ENCODE data around the gene PPP6R2. TPM values are rescaled to one million over a fixed set of nuclear protein-coding genes. Genes with fewer than 3 reads are reported as not detected.

The PPP6R2 gene, protein sequence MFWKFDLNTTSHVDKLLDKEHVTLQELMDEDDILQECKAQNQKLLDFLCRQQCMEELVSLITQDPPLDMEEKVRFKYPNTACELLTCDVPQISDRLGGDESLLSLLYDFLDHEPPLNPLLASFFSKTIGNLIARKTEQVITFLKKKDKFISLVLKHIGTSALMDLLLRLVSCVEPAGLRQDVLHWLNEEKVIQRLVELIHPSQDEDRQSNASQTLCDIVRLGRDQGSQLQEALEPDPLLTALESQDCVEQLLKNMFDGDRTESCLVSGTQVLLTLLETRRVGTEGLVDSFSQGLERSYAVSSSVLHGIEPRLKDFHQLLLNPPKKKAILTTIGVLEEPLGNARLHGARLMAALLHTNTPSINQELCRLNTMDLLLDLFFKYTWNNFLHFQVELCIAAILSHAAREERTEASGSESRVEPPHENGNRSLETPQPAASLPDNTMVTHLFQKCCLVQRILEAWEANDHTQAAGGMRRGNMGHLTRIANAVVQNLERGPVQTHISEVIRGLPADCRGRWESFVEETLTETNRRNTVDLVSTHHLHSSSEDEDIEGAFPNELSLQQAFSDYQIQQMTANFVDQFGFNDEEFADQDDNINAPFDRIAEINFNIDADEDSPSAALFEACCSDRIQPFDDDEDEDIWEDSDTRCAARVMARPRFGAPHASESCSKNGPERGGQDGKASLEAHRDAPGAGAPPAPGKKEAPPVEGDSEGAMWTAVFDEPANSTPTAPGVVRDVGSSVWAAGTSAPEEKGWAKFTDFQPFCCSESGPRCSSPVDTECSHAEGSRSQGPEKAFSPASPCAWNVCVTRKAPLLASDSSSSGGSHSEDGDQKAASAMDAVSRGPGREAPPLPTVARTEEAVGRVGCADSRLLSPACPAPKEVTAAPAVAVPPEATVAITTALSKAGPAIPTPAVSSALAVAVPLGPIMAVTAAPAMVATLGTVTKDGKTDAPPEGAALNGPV
- 22.9 TPM for polyA plus RNA-seq (2012; ENCODE audit: low read depth, missing spikeins)

GRCh38 chr22:50342651-50343540 is at the start of gene PPP6R2:
Gene PPP6R2 (plus strand): TSS chr22:50343327. CDS start chr22:50393909, 50,582 bp downstream.
- 0 out of 2 replicates have a peak, but pooled peaks have one; percentile 29 for TF ChIP-seq POLR2A (IDR thresholded peaks at IDR 0.05; ENCODE audit: low read depth, low read length)
- no peak for TF ChIP-seq PAX5 (IDR thresholded peaks at IDR 0.05; ENCODE audit: insufficient read depth, low read length, severe bottlenecking)
- TF ChIP-seq SPI1 (IDR thresholded peaks at IDR 0.05; ENCODE audit: low read depth, low read length) = no peak
- TF ChIP-seq TAF1 (IDR thresholded peaks at IDR 0.05; ENCODE audit: low read depth, low read length) = peak; percentile 57; the same call in 1 of the 2 replicates
- TF ChIP-seq POLR2AphosphoS5 (IDR thresholded peaks at IDR 0.05; ENCODE audit: low read depth, low read length) = 0 out of 2 replicates have a peak, but pooled peaks have one; percentile 41
- TF ChIP-seq POU2F2 (IDR thresholded peaks at IDR 0.05; ENCODE audit: low read depth, low read length) = 0 out of 2 replicates have a peak, but pooled peaks have one; percentile 23
- DNase-seq (ENCODE audit: insufficient read length, low spot score) (peak; percentile 80), FAIRE-seq (peak; percentile 74)

DNA sequence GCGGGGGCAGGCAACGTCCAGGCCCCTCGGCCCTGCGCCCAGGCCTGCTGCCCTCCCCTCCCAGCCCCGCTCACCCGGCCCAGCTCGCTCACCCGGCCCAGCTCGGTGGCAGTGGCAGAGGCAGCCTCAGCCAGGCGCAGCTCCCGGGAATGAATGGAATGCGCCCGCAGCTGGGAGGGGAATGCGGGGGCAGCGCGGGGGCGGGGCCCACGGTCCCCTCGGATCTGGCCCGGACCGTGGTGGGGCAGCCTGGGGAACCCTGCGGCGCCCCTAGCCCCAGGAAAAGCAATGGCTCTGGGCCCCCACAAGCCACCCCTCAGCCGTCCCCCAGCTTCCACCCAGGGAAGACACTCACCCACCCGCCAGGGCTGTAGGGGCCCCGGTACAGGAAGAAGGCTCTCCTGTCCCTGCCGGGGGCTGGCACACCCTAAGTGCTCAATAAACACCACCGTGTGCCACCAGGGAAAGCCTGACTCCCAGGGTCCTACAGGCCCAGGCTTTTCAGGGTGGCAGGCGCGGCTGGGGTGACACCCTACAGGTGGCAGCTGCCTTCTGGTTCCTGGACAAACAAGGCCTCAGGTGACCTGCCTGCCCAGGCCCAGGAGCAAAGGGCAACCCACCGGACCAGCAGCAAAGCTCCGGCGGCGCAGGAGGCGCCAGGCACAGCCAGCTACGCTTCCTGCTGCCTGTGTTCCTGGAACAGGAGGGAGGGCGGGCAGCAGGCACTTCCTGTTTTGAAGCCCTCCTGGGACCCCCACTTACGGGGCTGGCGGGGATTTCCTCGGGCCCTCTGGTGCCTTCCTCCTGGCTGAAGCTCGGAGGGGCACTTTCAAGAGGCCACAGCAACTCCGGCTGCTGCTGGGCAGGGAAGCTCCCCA is 49.4 kb upstream of the PPP6R2 start:
- no peak for FAIRE-seq
- no peak for TF ChIP-seq POLR2AphosphoS5 (IDR thresholded peaks at IDR 0.05; ENCODE audit: low read depth, low read length)
- TF ChIP-seq POU2F2 (IDR thresholded peaks at IDR 0.05; ENCODE audit: low read depth, low read length) = no peak
- TF ChIP-seq SPI1 (IDR thresholded peaks at IDR 0.05; ENCODE audit: low read depth, low read length) = peak; percentile 64

GRCh38 chr22:50294319-50294656 is 48.8 kb upstream of the PPP6R2 start:
- DNase-seq (ENCODE audit: insufficient read length, low spot score) (no peak), FAIRE-seq (peak; percentile 57)
- TF ChIP-seq POLR2AphosphoS5 (IDR thresholded peaks at IDR 0.05; ENCODE audit: low read depth, low read length) (no peak), POU2F2 (IDR thresholded peaks at IDR 0.05; ENCODE audit: low read depth, low read length) (no peak), SPI1 (IDR thresholded peaks at IDR 0.05; ENCODE audit: low read depth, low read length) (no peak), PAX5 (IDR thresholded peaks at IDR 0.05; ENCODE audit: insufficient read depth, low read length, severe bottlenecking) (no peak), POLR2A (IDR thresholded peaks at IDR 0.05; ENCODE audit: low read depth, low read length) (no peak), TAF1 (IDR thresholded peaks at IDR 0.05; ENCODE audit: low read depth, low read length) (no peak)

More for the DNA sequence above, 49.4 kb upstream of the PPP6R2 start:
- DNase-seq (ENCODE audit: insufficient read length, low spot score) = no peak

DNA sequence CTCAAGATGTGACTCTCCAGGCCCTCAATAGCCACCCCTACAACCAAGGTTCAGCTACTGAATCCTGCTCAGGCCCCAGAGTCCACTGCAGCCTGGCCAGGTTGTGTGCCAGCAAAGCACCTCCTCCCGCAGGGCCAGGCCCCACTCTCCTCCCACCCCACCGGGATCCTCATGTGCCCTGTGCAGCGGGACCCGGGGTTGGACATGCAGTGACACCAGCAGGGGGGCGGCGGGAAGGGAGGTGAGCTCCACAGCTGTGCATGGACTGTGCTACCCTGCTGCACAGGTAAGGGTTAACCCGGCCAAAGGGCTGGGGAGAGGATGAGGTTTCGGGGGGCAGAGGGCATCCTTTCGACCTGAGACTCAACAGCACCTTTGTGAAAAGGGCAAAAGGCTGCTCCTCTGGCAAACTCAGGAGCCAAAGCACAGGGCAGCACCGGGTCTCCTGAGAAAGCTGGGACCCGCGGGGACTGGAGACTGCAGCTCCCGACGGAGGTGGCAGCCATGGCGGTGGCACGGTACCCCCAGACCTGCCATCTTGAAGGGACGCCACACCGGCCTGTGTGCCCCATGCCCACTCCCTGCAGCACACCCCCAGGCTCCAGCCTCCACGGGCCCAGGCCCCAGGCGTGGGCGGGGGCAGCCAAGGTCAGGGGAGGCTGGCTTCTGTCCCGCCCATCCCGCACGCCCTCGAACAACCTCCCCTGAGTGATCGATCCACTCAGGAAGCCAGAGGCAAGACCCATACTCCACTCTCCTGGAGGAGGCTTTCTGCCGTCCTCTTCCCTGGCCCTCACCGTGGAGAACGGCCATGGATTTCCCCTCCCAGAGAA is 46.3 kb upstream of the PPP6R2 start:
- FAIRE-seq (no peak), DNase-seq (ENCODE audit: insufficient read length, low spot score) (no peak)
- no peak for TF ChIP-seq TAF1 (IDR thresholded peaks at IDR 0.05; ENCODE audit: low read depth, low read length)
- no peak for TF ChIP-seq POU2F2 (IDR thresholded peaks at IDR 0.05; ENCODE audit: low read depth, low read length)
- no peak for TF ChIP-seq SPI1 (IDR thresholded peaks at IDR 0.05; ENCODE audit: low read depth, low read length)
- TF ChIP-seq POLR2A (IDR thresholded peaks at IDR 0.05; ENCODE audit: low read depth, low read length) = no peak
- TF ChIP-seq PAX5 (IDR thresholded peaks at IDR 0.05; ENCODE audit: insufficient read depth, low read length, severe bottlenecking) = no peak
- no peak for TF ChIP-seq POLR2AphosphoS5 (IDR thresholded peaks at IDR 0.05; ENCODE audit: low read depth, low read length)

- DNase-seq (ENCODE audit: insufficient read length, low spot score) (no peak), FAIRE-seq (no peak)
- TF ChIP-seq POLR2AphosphoS5 (IDR thresholded peaks at IDR 0.05; ENCODE audit: low read depth, low read length) (no peak), PAX5 (IDR thresholded peaks at IDR 0.05; ENCODE audit: insufficient read depth, low read length, severe bottlenecking) (no peak), SPI1 (IDR thresholded peaks at IDR 0.05; ENCODE audit: low read depth, low read length) (no peak), POU2F2 (IDR thresholded peaks at IDR 0.05; ENCODE audit: low read depth, low read length) (no peak), POLR2A (IDR thresholded peaks at IDR 0.05; ENCODE audit: low read depth, low read length) (no peak)
Measured at GRCh38 chr22:50297510-50298265, 45.4 kb upstream of the PPP6R2 start.

GRCh38 chr22:50298266-50298637 is 44.9 kb upstream of the PPP6R2 start:
- FAIRE-seq = no peak
- no peak for TF ChIP-seq POU2F2 (IDR thresholded peaks at IDR 0.05; ENCODE audit: low read depth, low read length)
- TF ChIP-seq POLR2A (IDR thresholded peaks at IDR 0.05; ENCODE audit: low read depth, low read length) = no peak
- no peak for TF ChIP-seq POLR2AphosphoS5 (IDR thresholded peaks at IDR 0.05; ENCODE audit: low read depth, low read length)
- no peak for TF ChIP-seq SPI1 (IDR thresholded peaks at IDR 0.05; ENCODE audit: low read depth, low read length)
- no peak for TF ChIP-seq TAF1 (IDR thresholded peaks at IDR 0.05; ENCODE audit: low read depth, low read length)
- no peak for DNase-seq (ENCODE audit: insufficient read length, low spot score)

Data from GM12891 (cell line).